Measurements from ENCODE around the gene CLIP1.
A peak's percentile ranks its signal among the peaks of the same experiment; 100 is the strongest.
"Not testable (repeated sequence)": the region's sequence is repeated elsewhere in the genome, so short reads cannot be mapped to it uniquely, and the experiment has no call there.

CLIP1 gene

GRCh38 chr12:122412851-122413433, 9.5 kb downstream of the CLIP1 start:
- Histone ChIP-seq H3K9ac (ENCODE audit: low read length in 2 of 2) (peak overlapping the region in 1 of 2 donors; percentile 11), H3K36me3 (ENCODE audit: control insufficient read depth in 2 of 2, insufficient read depth in 2 of 2, low read length in 2 of 2) (no peaks in the 10 kb centered on the region), H3K27ac (ENCODE audit: low read length) (peak overlapping the region; percentile 6), H3K4me3 (ENCODE audit: low read length in 2 of 2) (no peak overlapping the region), H3K4me1 (ENCODE audit: control insufficient read depth, insufficient read depth, low read length) (peaks cover 7% of the 10 kb centered on the region), H3K9me3 (ENCODE audit: control insufficient read depth in 2 of 2, low read length in 2 of 2) (no peaks in the 10 kb centered on the region), H3K27me3 (ENCODE audit: control insufficient read depth in 1 of 2, insufficient read depth in 2 of 2, low read length in 2 of 2) (no peaks in the 10 kb centered on the region)

GRCh38 chr12:122411537-122411936, 10.9 kb downstream of the CLIP1 start:
- Histone ChIP-seq H3K36me3 (ENCODE audit: control insufficient read depth in 2 of 2, insufficient read depth in 2 of 2, low read length in 2 of 2) (no peaks in the 10 kb centered on the region), H3K9ac (ENCODE audit: low read length in 2 of 2) (no peak overlapping the region), H3K9me3 (ENCODE audit: control insufficient read depth in 2 of 2, low read length in 2 of 2) (no peaks in the 10 kb centered on the region), H3K4me1 (ENCODE audit: control insufficient read depth, insufficient read depth, low read length) (peaks cover 10% of the 10 kb centered on the region), H3K4me3 (ENCODE audit: low read length in 2 of 2) (no peak overlapping the region), H3K27me3 (ENCODE audit: control insufficient read depth in 1 of 2, insufficient read depth in 2 of 2, low read length in 2 of 2) (no peaks in the 10 kb centered on the region), H3K27ac (ENCODE audit: low read length) (peak overlapping the region; percentile 13)

GRCh38 chr12:122407208-122407607, 15.3 kb downstream of the CLIP1 start:
- H3K27ac ChIP-seq (ENCODE audit: low read length), result peak overlapping the region; percentile 7
- H3K9me3 ChIP-seq (ENCODE audit: control insufficient read depth in 2 of 2, low read length in 2 of 2), result no peaks in the 10 kb centered on the region
- H3K27me3 ChIP-seq (ENCODE audit: control insufficient read depth in 1 of 2, insufficient read depth in 2 of 2, low read length in 2 of 2), result no peaks in the 10 kb centered on the region
- H3K36me3 ChIP-seq (ENCODE audit: control insufficient read depth in 2 of 2, insufficient read depth in 2 of 2, low read length in 2 of 2), result peaks cover 0 to 2% of the 10 kb centered on the region in 2 donors
- H3K4me3 ChIP-seq (ENCODE audit: low read length in 2 of 2), result no peak overlapping the region
- H3K4me1 ChIP-seq (ENCODE audit: control insufficient read depth, insufficient read depth, low read length), result peaks cover 27% of the 10 kb centered on the region
- no peak overlapping the region for H3K9ac ChIP-seq (ENCODE audit: low read length in 2 of 2)

GRCh38 chr12:122406701-122407164, 15.7 kb downstream of the CLIP1 start:
- Histone ChIP-seq H3K36me3 (ENCODE audit: control insufficient read depth in 2 of 2, insufficient read depth in 2 of 2, low read length in 2 of 2) (peaks cover 0 to 2% of the 10 kb centered on the region in 2 donors), H3K4me1 (ENCODE audit: control insufficient read depth, insufficient read depth, low read length) (peaks cover 29% of the 10 kb centered on the region), H3K4me3 (ENCODE audit: low read length in 2 of 2) (no peak overlapping the region), H3K27ac (ENCODE audit: low read length) (peak overlapping the region; percentile 32), H3K9me3 (ENCODE audit: control insufficient read depth in 2 of 2, low read length in 2 of 2) (no peaks in the 10 kb centered on the region), H3K27me3 (ENCODE audit: control insufficient read depth in 1 of 2, insufficient read depth in 2 of 2, low read length in 2 of 2) (no peaks in the 10 kb centered on the region), H3K9ac (ENCODE audit: low read length in 2 of 2) (no peak overlapping the region)

DNA sequence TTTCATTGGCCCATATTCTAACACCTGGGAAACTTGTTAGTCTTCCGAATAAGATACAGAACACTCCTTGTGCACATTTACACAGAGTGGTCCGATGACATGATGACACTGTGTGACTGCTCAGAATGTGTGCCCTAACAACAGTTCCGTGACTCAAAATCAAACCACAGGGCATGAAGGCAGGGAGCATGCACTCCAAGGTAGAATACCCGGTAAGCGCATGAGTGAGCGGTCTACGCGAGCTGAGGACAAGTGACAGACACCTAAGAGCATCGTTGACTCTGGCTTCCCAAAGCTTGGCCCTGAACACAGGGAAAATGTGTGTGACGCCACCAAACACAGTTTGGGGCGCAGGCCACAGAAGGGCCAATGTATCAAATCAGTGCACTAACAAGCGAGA, 18.6 kb downstream of the CLIP1 start:
- H3K27ac ChIP-seq (ENCODE audit: low read length), result peak overlapping the region; percentile 18
- H3K4me3 ChIP-seq (ENCODE audit: low read length in 2 of 2), result peak overlapping the region in 1 of 2 donors; percentile 15
- H3K4me1 ChIP-seq (ENCODE audit: control insufficient read depth, insufficient read depth, low read length), result peaks cover 36% of the 10 kb centered on the region

DNA sequence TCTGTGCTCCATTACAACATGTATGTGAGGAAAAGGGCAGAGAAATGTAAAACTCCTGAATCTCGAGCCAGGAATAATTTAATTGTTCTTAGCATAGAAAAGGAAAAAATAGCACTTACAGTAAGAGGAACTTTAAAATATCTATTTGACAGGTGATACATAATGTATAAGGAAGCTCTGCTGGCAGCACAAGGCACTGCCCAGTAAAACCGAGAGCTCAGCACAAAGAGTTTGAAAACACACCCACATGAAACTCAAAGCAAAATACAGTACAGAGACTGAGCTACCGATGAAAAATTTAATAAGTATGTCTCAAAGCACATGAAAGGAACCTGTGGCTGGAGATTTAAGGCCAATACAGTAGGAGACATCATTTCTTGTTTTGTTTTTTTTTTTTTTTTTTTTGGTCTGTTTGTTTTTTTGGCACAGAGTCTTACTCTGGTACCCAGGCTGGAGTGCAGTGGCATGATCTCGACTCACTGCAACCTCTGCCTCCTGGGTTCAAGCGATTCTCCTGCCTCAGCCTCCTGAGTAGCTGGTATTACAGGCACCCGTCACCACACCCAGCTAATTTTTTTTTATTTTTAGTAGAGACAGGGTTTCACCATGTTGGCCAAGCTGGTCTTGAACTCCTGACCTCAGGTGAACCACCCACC, 19.2 kb downstream of the CLIP1 start:
- Histone ChIP-seq H3K27ac (ENCODE audit: low read length) (peak overlapping the region; percentile 41), H3K4me3 (ENCODE audit: low read length in 2 of 2) (no peak overlapping the region), H3K27me3 (ENCODE audit: control insufficient read depth in 1 of 2, insufficient read depth in 2 of 2, low read length in 2 of 2) (no peaks in the 10 kb centered on the region), H3K36me3 (ENCODE audit: control insufficient read depth in 2 of 2, insufficient read depth in 2 of 2, low read length in 2 of 2) (peaks cover 0 to 2% of the 10 kb centered on the region in 2 donors), H3K9me3 (ENCODE audit: control insufficient read depth in 2 of 2, low read length in 2 of 2) (no peaks in the 10 kb centered on the region), H3K4me1 (ENCODE audit: control insufficient read depth, insufficient read depth, low read length) (peaks cover 36% of the 10 kb centered on the region), H3K9ac (ENCODE audit: low read length in 2 of 2) (no peak overlapping the region)

More for the DNA sequence above, 18.6 kb downstream of the CLIP1 start:
- Histone ChIP-seq H3K27me3 (ENCODE audit: control insufficient read depth in 1 of 2, insufficient read depth in 2 of 2, low read length in 2 of 2) (no peaks in the 10 kb centered on the region), H3K9ac (ENCODE audit: low read length in 2 of 2) (no peak overlapping the region), H3K9me3 (ENCODE audit: control insufficient read depth in 2 of 2, low read length in 2 of 2) (no peaks in the 10 kb centered on the region), H3K36me3 (ENCODE audit: control insufficient read depth in 2 of 2, insufficient read depth in 2 of 2, low read length in 2 of 2) (peaks cover 0 to 2% of the 10 kb centered on the region in 2 donors)

GRCh38 chr12:122402264-122402663, 20.2 kb downstream of the CLIP1 start:
- peak overlapping the region; percentile 41 for H3K27ac ChIP-seq (ENCODE audit: low read length)
- H3K27me3 ChIP-seq (ENCODE audit: control insufficient read depth in 1 of 2, insufficient read depth in 2 of 2, low read length in 2 of 2), result no peaks in the 10 kb centered on the region
- H3K9me3 ChIP-seq (ENCODE audit: control insufficient read depth in 2 of 2, low read length in 2 of 2), result no peaks in the 10 kb centered on the region
- peaks cover 33% of the 10 kb centered on the region for H3K4me1 ChIP-seq (ENCODE audit: control insufficient read depth, insufficient read depth, low read length)
- no peak overlapping the region for H3K4me3 ChIP-seq (ENCODE audit: low read length in 2 of 2)
- peaks cover 0 to 2% of the 10 kb centered on the region in 2 donors for H3K36me3 ChIP-seq (ENCODE audit: control insufficient read depth in 2 of 2, insufficient read depth in 2 of 2, low read length in 2 of 2)
- no peak overlapping the region for H3K9ac ChIP-seq (ENCODE audit: low read length in 2 of 2)

- no peaks in the 10 kb centered on the region for H3K27me3 ChIP-seq (ENCODE audit: control insufficient read depth in 1 of 2, insufficient read depth in 2 of 2, low read length in 2 of 2)
- H3K9me3 ChIP-seq (ENCODE audit: control insufficient read depth in 2 of 2, low read length in 2 of 2), result no peaks in the 10 kb centered on the region
- H3K4me3 ChIP-seq (ENCODE audit: low read length in 2 of 2), result peak overlapping the region; percentile 10 to 52
- H3K4me1 ChIP-seq (ENCODE audit: control insufficient read depth, insufficient read depth, low read length), result peaks cover 31% of the 10 kb centered on the region
- peaks cover 0 to 4% of the 10 kb centered on the region in 2 donors for H3K36me3 ChIP-seq (ENCODE audit: control insufficient read depth in 2 of 2, insufficient read depth in 2 of 2, low read length in 2 of 2)
- peak overlapping the region; percentile 93 for H3K27ac ChIP-seq (ENCODE audit: low read length)
- peak overlapping the region; percentile 47 to 72 for H3K9ac ChIP-seq (ENCODE audit: low read length in 2 of 2)
These were observed 22.7 kb downstream of the CLIP1 start for GRCh38 chr12:122399592-122400373.

- Histone ChIP-seq H3K9me3 (ENCODE audit: control insufficient read depth in 2 of 2, low read length in 2 of 2) (no peaks in the 10 kb centered on the region), H3K4me3 (ENCODE audit: low read length in 2 of 2) (peak overlapping the region; percentile 1 to 52), H3K27ac (ENCODE audit: low read length) (peak overlapping the region; percentile 93), H3K9ac (ENCODE audit: low read length in 2 of 2) (peak overlapping the region; percentile 47 to 72), H3K27me3 (ENCODE audit: control insufficient read depth in 1 of 2, insufficient read depth in 2 of 2, low read length in 2 of 2) (no peaks in the 10 kb centered on the region), H3K36me3 (ENCODE audit: control insufficient read depth in 2 of 2, insufficient read depth in 2 of 2, low read length in 2 of 2) (peaks cover 0 to 4% of the 10 kb centered on the region in 2 donors), H3K4me1 (ENCODE audit: control insufficient read depth, insufficient read depth, low read length) (peaks cover 31% of the 10 kb centered on the region)
These were observed 23.2 kb downstream of the CLIP1 start for GRCh38 chr12:122399254-122399591.

DNA sequence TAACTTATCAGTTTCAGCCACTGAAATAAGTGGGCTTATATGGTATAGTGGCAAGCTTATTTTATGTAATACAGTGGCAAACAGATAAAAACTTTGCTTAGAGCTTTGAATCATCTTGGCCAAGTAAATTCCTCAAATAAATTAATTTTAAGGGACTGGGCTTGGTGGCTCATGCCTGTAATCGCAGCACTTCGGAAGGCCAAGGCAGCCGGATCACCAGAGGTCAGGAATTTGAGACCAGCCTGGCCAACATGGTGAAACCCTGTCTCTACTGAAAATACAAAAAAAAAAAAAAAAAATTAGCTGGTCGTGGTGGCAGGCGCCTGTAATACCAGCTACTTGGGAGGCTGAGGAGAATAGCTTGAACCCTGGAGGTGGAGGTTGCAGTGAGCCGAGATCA, 24.5 kb downstream of the CLIP1 start:
- H3K27me3 ChIP-seq (ENCODE audit: control insufficient read depth in 1 of 2, insufficient read depth in 2 of 2, low read length in 2 of 2); H3K36me3 ChIP-seq (ENCODE audit: control insufficient read depth in 2 of 2, insufficient read depth in 2 of 2, low read length in 2 of 2); H3K9me3 ChIP-seq (ENCODE audit: control insufficient read depth in 2 of 2, low read length in 2 of 2); H3K27ac ChIP-seq (ENCODE audit: low read length); H3K9ac ChIP-seq (ENCODE audit: low read length in 2 of 2); H3K4me3 ChIP-seq (ENCODE audit: low read length in 2 of 2): not testable (repeated sequence)
- H3K4me1 ChIP-seq (ENCODE audit: control insufficient read depth, insufficient read depth, low read length), result peaks cover 26% of the 10 kb centered on the region
